NCI-H524 (cell line): ENCODE measurements around the gene NANOS2.
A peak's percentile ranks its signal among the peaks of the same experiment; 100 is the strongest.

ENCODE experiments used
- DNase-seq, 2 experiments: peaks; one replicate each; lab custom pipeline; 2025; lab: John Stamatoyannopoulos, UW

The NANOS2 gene

DNA sequence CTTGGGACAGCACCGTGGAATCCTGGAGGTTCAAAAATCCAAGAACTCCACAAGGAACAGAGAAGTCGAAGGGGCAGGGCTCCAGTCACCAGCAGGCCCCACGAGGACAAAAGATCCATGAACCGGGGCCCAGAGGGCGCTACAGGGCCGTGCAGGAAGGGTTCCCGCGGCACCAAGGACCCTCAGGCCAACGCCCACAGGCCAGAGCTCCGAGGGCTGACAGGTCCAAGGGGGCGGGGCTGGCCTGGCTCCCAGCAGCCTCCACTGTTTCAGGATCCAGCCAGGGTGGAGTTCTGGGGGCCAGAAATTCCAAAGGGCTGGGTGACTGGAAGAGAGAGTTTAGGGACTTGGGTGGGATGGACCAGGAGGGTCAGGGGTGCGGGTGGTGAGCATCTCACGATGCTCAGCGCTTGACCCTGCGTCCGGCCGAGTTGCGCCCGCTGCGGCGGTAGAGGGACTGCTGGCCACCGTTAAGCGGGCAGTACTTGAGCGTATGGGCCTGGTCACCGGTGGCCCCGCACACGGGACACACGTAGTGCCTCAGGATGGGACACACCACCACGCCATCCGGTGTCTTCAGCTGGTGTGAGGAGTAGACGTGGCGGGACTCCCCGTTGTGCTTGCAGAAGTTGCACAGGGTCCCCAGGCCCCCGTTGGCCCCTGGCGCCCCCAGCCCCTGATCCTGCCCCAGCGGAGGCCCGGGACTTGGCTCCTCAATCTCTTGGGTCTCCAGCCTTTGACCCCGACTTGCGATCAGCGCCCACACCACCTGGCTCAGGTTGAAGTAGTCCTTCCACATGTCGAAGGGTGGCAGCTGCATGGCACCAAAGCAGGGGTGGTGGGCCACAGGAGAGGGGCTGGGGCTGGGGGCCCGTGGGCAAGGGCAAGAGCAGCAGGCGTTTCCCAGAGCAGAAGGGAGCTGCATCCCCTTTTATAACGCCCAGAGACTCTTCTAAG, at the start of gene NANOS2:
Gene NANOS2, minus strand, starts transcription at position 905 of the 957 bp plus-strand sequence. Its CDS starts 85 bp downstream, at position 820.
- DNase-seq, result peak in 1 of 2 experiments; percentile 40

DNA sequence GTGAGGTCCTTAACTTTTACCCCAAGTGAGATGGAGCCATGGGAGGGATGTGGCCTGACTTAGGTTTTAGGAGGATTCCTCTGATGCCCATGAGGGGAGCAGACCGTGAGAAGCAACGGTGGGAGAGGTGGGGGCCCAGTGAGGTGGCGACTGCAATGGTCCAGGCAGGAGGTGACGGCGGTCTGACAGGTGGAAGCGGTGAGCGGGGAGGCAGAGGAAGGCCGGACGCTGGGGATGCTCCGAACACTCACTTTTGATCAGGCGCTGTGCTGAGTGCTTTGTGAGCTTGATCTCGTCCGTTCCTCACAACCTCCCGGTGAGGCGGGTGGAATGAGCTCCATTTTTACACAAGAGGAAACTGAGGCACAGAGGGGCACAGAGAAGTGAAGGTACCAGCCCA, 47.4 kb upstream of the NANOS2 start:
- no peak for DNase-seq

DNA sequence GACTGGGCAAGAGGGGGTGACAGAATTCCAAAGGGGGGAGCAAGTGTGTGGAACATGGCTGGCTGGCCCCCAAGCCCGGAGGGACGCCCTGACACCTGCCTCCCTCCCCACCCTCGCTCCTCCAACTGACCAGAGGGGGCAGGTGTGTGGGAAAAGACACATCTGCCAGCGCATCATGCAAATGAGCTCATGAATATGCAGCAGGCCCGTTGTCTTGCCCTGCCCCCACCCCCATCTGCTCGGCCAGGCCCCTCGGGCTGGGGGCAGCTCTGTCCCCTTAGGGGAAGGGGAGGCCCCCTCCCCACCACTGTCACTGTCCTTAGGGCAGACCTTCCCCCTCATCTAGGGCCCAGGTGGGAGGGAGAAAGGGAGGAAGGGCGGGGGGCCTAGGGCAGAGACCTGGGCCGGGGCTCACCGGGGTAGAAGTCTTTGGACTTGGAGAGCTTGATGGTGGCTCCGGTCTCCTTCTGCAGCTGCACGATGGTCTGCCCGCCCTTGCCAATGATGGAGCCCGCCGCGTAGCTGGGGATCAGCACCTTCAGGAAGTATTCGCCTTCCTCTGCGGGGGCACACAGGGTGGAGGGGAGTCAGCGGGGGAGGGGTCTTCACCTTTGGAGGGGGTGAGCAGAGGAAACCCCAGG, 46.1 kb upstream of the NANOS2 start:
- DNase-seq, result peak in 1 of 2 experiments; percentile 11

DNA sequence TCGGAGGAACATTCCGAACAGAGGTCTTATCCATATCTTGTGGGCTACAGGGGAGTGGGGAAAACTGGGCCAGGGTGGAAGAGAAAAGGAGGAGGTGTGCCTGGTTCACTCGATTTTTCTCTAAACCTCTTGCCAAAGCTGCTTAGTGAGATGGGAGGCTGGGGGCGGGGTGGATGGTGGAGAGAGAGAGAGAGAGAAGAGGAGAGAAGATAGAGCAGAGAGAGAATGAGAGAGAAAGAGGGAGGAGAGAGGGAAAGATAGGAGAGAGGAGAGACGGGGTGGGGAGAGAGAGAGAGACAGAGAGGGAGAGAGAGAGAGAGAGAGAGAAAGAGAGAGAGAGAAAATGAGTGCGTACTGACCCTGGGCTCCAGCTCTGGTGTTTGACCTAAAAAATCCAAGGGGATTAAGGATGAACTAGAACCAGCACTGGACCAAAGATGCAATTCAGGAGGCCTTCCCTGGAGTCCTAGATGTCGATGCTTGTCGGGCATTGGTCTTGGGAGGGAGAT, 45.0 kb upstream of the NANOS2 start:
- DNase-seq, result no peak

DNA sequence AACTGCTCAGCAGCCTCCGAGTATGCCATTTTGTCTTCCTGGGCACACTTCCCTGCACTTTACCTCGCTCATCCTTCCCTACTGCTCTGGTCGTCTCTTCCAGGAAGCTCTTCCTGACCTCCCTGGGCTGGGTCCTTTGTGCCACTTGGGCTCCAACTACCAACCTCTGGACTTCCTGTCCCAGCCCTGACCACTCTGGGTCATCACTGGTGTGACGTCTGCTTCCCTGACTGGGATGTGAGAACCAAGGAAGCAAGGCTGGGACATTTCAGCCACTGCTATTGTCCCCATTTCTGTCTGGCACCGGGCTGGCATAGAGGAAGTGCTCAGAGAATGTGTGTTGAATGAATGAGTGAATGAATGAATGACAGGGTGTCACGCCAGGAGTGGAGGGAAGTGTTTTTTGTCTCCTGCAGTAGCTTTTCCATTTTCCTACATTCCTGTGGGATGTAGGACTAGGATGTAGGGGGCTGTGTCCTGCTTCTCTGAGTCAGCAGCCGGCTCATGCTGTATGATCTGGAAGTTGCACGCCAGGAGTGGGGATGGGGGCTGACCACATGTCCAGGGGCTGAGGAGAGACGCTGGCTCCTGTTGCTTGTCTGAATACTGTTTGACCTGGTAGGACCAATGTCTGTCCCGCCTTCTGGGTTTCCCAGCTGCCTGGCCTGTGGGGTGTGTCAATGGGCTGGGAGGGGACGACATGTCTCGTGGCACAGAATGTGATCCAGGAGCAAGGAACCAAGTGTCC, 44.4 kb upstream of the NANOS2 start:
- no peak for DNase-seq

DNA sequence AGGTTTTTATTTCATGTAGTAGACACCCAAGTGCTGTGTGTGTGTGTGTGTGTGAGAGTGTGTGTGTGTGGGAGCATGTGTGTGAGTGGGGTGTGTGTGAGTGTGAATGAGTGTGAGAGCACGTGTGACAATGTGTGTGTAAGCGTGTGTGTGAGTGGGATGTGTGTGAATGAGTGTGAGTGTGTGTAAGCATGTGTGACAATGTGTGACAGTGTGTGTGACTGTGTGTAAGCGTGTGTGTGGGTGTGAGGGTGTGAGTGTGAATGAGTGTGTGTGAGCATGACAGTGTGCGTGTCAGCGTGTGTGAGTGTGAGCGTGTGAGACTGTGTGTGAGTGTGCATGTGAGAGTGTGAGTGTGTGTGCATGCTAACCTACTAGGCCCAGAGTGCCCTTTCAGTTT, 43.7 kb upstream of the NANOS2 start:
- no peak for DNase-seq

DNA sequence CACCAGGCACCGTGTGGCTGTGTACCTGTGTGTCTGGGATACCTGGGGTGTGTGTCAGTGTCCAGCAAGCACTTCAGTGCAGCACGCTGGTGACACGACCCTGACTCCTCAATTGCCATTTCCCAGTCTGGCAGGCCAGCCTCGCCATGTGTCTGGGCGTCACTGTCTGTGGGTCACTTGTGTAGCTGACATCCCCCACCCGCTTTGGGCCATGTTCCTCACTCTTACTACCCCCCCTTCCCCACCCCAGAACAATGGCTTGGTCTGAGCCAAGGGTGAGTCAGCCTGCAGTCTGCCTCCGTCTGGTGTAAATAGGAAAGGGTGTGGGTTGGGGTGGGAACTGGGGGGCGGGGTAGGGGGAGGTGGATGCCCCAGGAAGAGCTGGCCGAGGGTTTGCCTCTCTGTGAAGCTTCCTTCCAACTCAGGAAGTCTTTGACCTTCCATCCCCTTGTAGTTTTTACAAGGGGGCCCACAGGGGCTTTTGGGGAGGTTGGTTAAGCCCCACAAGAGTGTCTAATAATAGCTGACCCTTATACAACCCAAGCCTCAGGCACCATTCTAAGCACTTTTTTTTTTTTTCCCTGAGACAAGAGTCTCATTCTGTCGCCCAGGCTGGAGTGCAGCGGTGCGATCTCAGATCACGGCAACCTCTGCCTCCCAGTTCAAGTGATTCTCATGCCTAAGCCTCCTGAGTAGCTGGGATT, 41.5 kb upstream of the NANOS2 start:
- DNase-seq, result no peak

DNA sequence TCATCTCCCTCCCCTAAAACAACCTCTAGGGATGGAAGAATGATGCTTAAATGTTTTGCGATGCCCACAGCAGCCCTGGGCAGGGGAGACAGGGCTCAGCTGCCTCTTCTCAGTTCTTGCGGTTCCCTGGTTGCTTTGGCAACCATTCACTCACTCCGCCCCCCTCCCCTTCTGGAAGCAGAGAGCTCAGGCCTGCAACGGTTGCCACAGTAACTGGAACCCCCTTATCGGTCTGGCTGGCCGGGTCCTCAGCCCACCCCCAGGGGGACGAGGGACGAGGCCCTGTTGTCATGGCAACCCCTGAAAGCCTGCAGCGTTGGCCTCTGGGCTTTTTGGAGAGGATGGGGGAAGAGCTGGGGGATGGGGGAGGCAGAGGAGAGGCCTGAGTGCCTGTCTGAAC, 39.6 kb upstream of the NANOS2 start:
- DNase-seq, result peak; percentile 62 to 75

DNA sequence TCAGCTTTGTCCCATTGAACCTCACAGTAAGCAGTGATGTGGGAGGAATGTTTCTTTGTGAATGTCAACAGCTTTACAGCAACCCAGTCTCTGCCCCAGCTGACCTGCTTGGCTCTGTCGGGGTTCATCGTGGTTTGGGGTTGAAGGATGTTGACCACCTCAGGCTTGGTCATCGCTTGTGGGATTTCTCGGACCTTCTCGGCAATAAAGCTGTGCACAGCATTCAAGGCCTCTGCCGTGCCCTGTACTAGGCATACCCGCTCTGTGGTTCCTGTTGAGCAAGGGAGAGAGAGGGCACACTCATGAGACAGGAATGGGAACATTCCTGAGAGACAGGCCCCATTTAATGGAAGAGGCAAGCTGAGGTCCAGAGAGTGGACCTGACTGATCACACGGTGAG, 39.1 kb upstream of the NANOS2 start:
- DNase-seq, result no peak

DNA sequence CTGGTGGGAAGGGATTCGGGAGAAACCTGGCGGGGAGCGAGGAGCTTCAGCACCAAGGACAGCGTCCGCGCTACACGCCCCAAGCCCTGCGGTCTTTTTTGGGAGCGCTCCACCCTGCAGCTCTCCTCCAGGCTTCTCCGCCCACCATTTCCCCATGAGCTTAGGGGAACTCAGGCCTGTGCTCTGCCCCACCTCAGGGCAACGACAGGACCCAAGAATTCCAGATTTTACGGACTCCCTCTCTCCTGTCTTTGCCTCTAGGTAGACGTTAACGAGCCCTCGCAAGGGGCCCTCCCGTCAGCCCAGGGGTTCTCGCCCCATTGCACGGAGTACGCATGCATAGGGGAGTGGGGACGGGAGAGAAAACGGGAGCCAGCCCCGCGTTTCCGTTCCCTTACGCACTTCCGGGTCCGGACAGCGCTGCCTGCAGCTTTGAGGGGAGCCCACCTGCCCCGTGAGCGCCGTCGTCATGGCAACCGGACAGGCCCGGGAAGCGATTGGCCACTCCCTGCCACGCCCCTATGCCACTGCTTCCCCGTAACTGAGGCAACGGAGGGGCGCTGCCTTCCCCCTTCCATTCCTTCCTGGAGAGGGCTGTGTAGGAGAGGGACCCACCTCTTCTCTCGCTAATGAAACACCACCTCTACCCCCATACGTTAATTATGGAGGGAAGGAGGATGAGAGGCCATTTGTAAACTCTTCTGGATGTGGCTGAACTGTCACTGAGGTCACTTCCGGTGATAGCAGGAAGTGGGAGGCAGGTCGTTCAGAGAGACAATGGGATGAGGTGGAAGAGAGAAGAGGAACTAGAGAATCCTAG, 38.3 kb upstream of the NANOS2 start:
- DNase-seq, result peak; percentile 91

DNA sequence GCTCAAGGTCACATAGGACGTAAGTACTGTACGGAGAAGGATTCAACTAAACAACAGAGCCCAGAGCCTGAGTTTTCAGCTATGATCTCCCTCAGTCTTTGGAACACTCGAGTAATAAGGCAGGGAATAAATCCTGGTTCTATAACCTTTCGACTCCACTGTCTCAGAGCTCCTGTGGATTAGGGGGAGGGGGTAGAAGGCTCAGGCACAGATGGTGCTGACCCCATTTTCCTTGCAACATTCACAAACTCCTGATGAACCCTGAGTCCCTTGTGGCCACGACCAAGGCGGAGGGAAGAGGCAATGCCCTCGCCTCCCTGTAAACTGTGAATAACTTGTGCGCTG, 37.7 kb upstream of the NANOS2 start:
- DNase-seq, result peak in 1 of 2 experiments; percentile 49

DNA sequence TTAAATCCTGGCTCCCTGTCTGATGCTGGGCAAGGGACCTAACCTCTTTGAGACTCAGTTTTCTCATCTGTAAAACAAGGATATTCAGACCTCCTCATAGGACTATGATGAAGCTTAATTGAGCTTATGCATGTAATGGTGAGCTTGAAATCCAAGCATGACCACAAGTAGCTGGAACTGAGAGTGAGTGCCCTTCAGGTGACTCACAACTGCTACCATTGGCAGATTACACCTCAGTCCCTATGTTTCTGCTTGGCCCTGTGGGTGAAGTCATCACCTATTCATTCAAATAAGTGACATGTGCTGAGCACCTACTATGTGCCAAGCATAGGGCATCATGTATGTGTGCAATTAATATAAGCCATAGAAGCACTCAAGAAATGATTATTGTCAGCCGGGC, 33.3 kb upstream of the NANOS2 start:
- no peak for DNase-seq

DNA sequence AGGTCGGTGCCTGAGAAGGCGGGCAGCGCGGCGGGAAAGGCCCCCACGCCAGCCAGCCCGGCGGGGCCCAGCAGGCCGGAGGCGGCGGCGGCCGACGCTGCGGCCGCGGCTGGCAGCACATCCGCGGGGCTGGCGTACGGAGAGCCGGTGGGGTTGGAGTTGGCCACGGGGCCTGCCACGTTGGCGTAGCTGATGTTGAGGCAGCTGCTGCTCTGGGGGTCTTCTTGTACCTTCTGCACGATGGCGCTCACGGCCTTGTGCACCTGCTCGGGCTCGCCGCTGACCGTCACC, 25.9 kb upstream of the NANOS2 start:
- no peak for DNase-seq

DNA sequence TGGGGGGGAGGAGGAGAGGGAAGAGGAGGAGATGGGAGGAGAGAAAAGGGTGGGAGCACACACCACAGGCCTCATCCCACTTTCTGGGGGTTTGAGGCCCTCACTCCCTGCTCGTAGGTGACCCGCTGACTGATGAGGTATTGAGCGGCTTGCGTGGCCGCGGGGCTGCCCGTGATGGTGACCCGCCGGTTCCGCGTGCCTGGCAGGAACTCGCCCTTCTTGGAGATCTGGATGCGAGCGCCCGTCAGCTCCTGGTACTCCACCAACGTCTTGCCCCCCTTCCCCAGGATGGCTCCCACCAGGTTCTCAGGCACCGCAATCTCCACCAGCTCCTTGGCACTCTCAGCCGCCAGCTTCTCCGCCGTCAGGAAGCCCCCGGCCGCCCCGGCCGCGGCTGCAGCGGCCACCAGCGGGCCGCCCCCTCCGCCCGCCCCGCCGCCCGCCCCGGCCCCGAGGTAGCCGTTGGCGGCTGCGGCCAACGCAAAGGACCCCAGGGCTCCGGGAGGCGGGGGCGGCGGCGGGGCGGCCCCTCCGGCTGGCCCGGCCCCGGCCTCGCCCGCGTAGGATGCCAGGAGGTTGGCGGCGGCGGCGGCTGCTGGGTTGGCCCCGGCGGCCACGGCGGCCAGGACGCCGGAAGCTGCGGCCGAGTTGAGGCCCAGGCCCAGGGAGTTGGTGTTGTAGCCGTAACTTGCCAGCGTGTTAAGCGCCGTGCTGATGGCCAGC, 25.4 kb upstream of the NANOS2 start:
- no peak for DNase-seq

DNA sequence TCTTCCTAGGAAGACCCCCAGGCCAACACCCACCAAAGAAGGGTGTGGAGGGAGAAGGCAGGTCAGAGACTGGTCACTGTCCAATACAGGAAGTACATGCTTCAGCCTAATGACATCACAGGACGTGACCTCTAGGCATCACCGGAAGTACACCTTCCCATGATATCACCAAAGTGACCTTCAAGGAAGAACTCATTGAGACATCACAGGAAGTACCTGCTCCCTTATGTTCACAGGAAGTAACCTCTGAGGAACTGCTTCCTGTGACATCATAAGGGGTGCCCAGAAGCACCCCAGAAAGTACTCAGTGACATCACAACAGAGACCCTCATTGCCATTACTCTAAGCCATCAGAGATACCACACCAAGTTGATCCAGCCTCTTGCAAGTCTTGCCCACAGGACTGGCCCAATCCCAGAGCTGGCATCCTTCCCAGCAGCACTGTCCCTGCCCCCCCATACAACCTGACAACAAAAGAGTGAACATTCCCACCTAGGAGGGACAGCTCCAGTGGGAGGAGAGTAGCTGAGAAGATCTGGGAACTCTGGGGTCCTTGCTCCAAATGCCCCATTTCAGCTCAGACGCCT, 24.2 kb upstream of the NANOS2 start:
- no peak for DNase-seq

DNA sequence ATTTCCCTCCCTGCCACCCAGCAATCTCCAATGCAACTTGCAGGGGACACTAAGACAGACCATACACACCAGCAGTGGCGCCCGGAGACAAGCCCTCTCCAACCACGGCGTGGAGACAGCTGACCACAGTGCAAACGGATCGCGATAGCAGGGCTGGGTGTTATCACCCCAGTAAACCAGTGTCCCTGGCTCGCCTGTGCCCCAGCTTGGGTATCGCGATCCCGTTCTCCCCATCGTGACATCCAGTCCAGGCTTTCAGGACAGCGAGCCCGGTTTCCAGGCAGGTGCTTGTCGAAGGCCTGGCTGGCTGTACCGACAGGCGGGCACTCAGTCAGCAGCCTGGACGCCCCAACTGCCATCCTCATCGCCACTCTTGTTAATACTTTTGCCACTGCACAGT, 20.7 kb upstream of the NANOS2 start:
- DNase-seq, result no peak

DNA sequence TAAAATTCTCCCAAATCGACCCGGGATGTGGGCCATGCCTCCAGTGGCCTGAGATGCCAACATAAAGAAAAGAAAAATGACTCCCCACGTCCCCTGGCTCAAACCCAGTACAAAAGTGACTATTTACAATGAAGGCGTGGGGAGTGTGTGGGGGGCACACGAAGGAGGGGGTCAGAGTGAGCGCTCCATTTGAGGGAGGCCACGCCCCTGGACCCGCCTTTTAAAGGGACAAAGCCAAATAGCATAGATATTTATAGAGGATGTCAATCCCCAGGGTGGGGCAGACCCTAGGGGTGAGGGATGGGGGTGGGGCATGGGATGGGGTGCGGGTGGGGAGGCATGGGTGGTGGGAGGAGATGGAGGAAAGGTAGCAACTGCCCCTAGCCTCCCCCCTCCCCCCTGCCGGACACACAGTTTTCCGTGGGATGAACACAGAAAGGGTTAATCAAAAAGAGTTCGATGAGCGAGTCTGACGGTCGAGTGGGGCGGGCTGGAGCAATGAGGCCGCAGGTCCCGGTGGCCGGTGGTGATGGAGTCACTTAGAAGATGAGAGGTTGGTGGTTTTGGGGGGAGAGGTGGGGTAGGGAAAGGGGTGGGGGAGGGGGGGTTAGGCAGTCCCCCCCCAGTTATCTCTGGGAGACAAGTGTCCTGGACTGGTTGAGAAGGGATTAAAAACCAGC, 20.1 kb upstream of the NANOS2 start:
- no peak for DNase-seq

DNA sequence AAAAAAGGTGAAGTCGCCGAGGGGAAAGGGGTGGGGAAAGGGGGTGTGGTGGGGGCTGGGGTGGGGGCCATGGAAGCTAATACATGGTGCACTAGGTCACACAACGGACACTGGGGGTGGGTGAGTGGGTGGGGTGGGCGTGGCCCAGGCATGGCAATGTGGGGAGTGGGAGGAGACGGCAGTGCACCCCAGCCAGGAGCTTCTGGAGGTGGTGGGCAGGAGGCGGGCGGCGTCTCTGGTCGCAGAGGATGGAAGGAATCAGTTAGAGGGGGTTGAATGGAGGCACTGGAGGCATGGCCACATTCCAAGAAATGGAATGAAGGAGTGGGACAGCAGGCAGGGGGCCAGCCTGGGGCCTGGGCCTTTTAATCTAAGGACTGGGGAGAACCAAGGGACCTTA, 19.2 kb upstream of the NANOS2 start:
- no peak for DNase-seq

DNA sequence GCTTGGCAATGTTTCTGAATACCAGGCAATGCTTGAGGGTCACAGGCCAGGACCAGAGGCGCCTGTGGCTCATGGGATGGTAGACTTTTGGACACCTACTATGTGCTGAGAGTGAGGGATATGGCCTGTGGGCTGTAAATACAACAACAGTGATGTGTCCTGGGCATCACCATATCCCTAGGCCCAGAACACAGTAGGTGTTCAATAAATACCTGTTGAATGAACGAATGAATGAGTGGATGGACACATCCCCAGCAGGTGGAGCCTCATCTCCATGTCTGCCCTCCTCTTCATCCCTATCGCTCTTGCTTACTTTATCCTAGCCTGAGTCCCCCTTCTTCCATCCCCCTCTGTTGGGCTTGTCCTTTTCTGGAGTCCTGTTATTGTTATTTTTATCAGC, 16.5 kb upstream of the NANOS2 start:
- DNase-seq, result no peak

DNA sequence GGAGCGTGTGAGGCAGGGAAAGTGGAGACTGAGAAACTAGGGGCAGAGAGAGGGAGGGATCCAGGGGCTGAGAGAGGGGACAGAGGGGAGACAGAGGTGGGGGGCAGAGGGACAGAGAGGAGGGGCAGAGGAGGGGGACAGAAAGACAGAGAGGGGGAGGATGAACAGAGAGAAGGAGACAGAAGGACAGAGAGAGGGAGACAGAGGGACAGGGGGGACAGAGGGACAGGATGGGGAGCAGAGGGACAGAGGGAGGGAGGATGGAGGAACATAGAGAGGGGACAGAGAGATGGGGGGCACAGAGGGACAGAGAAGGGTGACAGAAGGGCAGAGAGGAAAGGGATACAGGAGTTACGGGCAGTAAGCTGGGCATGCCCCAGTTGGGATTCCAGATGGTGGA, 14.7 kb upstream of the NANOS2 start:
- no peak for DNase-seq
